G401 (cell line): ENCODE data around the gene AGO1. TPM values are rescaled to one million over a fixed set of nuclear protein-coding genes. Genes with fewer than 3 reads are reported as not detected.
A peak's percentile ranks its signal among the peaks of the same experiment; 100 is the strongest.
"Not testable (repeated sequence)": the region's sequence is repeated elsewhere in the genome, so short reads cannot be mapped to it uniquely, and the experiment has no call there.

Experiments used
- DNase-seq: peaks from one replicate; pipeline ENCODE4 v3.0.0-alpha.2; 2015; ENCODE audit warnings: low spot score
- in situ Hi-C: cut with HindIII; loops from 2 replicates; pipeline ENCODE4 v1.10.0; 2016; ENCODE audit warnings: low sequenced_read_pairs, mixed read lengths
- total RNA-seq: library from RNA; depleted of rRNA; stranded (reverse); fragments of >200 nt; shearing (Covaris generic); gene quantifications from 2 replicates; pipeline ENCODE4 v1.2.3, GENCODE V29; 2014

The AGO1 gene
- total RNA-seq, 1 experiment from 2014 or later: 11.2 TPM

- in situ Hi-C loops: no loop called here
- no peak for DNase-seq
Measured at GRCh38 chr1:35864813-35865212, 18.2 kb upstream of the AGO1 start.

GRCh38 chr1:35866991-35867390 is 16.0 kb upstream of the AGO1 start:
- DNase-seq: no peak
- in situ Hi-C loops: no loop called here

- in situ Hi-C loops, DNase-seq: not testable (repeated sequence)
Measured at GRCh38 chr1:35869245-35869950, 13.6 kb upstream of the AGO1 start.

- DNase-seq: no peak
- in situ Hi-C loops: no loop called here
Measured at GRCh38 chr1:35870651-35871309, 12.2 kb upstream of the AGO1 start.

GRCh38 chr1:35873243-35873750 is 9.7 kb upstream of the AGO1 start:
- no peak for DNase-seq
- in situ Hi-C loops: no loop called here

- DNase-seq, in situ Hi-C loops: not testable (repeated sequence)
Measured at GRCh38 chr1:35874115-35874514, 8.9 kb upstream of the AGO1 start.

- in situ Hi-C loops: no loop called here
- DNase-seq: no peak
Measured at GRCh38 chr1:35876988-35877387, 6.0 kb upstream of the AGO1 start.

GRCh38 chr1:35881850-35882273 is 1.1 kb upstream of the AGO1 start:
- in situ Hi-C loops: no loop called here
- DNase-seq: no peak

GRCh38 chr1:35882586-35882944 is 444 bp upstream of the AGO1 start:
- in situ Hi-C loops: no loop called here
- DNase-seq: no peak

- in situ Hi-C loops: no loop called here
Measured at GRCh38 chr1:35883635-35884101, 659 bp downstream of the AGO1 start.

GRCh38 chr1:35884934-35885333 is 1.9 kb downstream of the AGO1 start:
- DNase-seq: no peak
- in situ Hi-C loops: no loop called here

More at GRCh38 chr1:35883635-35884101, 659 bp downstream of the AGO1 start:
- DNase-seq: peak; percentile 37

GRCh38 chr1:35885961-35886558 is 3.1 kb downstream of the AGO1 start:
- in situ Hi-C loops: no loop called here
- no peak for DNase-seq

- in situ Hi-C loops: no loop called here
- DNase-seq: no peak
Measured at GRCh38 chr1:35886577-35887431, 3.8 kb downstream of the AGO1 start.

GRCh38 chr1:35887508-35887907 is 4.5 kb downstream of the AGO1 start:
- no peak for DNase-seq
- in situ Hi-C loops: no loop called here

- DNase-seq: no peak
- in situ Hi-C loops: no loop called here
Measured at GRCh38 chr1:35888255-35888654, 5.2 kb downstream of the AGO1 start.

GRCh38 chr1:35888981-35889380 is 6.0 kb downstream of the AGO1 start:
- in situ Hi-C loops, DNase-seq: not testable (repeated sequence)

- in situ Hi-C loops: no loop called here
- no peak for DNase-seq
Measured at GRCh38 chr1:35893051-35893879, 10.3 kb downstream of the AGO1 start.

- in situ Hi-C loops: no loop called here
- DNase-seq: no peak
Measured at GRCh38 chr1:35894183-35894582, 11.2 kb downstream of the AGO1 start.
